GM12892 (cell line): Measurements from ENCODE around the gene SEPTIN12.
A peak's percentile ranks its signal among the peaks of the same experiment; 100 is the strongest.

Experiments used
- DNase-seq: peaks from one replicate; pipeline ENCODE4 v3.0.0; 2011; ENCODE audit not compliant: insufficient read length
- FAIRE-seq: peaks from 2 replicates; lab custom pipeline; 2011; peaks lifted over from hg19 to GRCh38; lab: Jason Lieb, UNC
- POLR2A ChIP-seq: IDR thresholded peaks from 2 replicates; pipeline ENCODE4 v1.6.1; 2011; ENCODE audit warnings: low read depth, low read length, control low read depth
- POLR2AphosphoS5 ChIP-seq: IDR thresholded peaks from 2 replicates; pipeline ENCODE4 v1.6.1; 2011; ENCODE audit warnings: low read depth, low read length, control low read depth
- TAF1 ChIP-seq: IDR thresholded peaks from 2 replicates; pipeline ENCODE4 v1.6.1; 2011; ENCODE audit warnings: low read depth, mild to moderate bottlenecking, control low read depth, low read length, borderline replicate concordance

Gene SEPTIN12

DNA sequence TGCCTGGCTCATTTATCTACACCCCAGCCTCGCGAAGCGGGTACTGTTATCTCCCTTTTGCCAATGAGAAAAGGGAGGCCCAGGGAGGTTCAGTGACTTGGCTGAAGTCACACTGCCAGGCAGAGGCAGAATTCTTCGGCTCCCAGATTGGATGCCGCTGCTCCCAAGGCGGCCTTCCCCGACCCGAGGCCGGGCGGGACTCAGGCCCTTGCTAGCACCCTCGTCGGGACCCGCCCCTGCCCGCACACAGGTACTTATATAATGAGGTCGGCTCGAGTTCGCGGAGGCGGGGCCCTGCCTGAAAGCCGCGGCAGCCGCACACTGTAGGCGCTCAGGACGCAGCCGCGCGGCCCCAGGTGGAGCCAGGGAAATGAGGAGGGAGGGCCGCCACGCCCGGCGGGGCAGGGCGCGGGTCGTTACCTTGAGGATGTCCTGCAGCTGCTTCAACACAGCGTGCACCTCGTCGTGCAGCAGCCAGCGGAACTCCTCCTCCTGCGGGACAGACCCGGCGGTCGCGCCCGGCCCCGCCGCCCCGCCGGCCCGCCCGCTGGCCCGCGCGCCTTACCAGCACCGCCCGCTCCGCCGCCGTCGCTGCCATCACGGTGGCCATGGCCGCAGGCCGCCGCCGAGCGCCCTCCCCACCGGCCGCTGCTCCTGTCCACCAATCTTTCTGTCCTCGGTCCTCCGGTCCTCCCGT, 14.0 kb upstream of the SEPTIN12 start, which contains the start of gene ROGDI:
Gene ROGDI, minus strand, starts transcription at position 672 of the 697 bp plus-strand sequence. Its CDS starts 62 bp downstream, at position 610.
- no peak for TF ChIP-seq POLR2A
- DNase-seq: peak; percentile 64
- FAIRE-seq: no peak

GRCh38 chr16:4801051-4801961, 13.2 kb upstream of the SEPTIN12 start:
- DNase-seq (no peak), FAIRE-seq (no peak)
- TF ChIP-seq POLR2AphosphoS5: no peak
- TF ChIP-seq TAF1: no peak
- no peak for TF ChIP-seq POLR2A

- FAIRE-seq: no peak
- TF ChIP-seq POLR2AphosphoS5 (no peak), TAF1 (no peak), POLR2A (no peak)
- no peak for DNase-seq
Observed at GRCh38 chr16:4800290-4801041, 12.3 kb upstream of the SEPTIN12 start.

DNA sequence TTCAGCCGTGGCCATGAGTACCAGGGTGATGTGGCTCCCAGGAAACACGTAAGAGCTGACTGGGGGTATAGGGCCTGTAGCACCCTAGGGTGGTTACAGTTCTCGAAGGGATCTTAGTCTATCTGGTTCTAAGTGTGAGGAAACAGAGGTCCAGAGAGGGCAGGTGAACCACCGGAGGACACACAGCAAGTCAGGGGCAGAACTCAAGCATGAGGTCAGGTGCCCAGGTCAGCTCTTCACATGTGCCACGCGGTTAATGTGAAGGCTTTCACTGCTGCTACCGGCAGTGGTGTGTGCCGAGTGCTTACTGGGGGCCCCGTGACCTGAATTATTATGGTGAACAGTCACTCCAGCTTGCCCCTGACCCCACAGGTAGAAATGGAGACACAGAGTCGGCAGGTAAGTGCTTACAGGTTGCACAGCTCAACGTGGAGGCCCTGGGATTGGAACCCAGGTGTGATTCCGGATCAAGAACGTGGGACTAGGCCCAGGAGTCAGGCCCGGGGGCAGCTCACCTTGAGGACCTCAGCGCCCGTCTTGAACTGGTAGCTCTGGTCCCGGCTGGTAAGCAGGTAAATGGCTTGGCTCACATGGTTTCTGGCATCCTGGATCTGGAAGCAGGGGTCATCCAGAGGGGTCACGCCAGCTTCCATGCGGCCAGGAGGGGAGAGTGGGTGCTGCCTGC, 11.2 kb upstream of the SEPTIN12 start:
- no peak for TF ChIP-seq POLR2AphosphoS5
- TF ChIP-seq TAF1: no peak
- TF ChIP-seq POLR2A: no peak
- FAIRE-seq (no peak), DNase-seq (no peak)

GRCh38 chr16:4798456-4798855, 10.3 kb upstream of the SEPTIN12 start:
- TF ChIP-seq POLR2A (no peak), POLR2AphosphoS5 (no peak), TAF1 (no peak)
- DNase-seq (no peak), FAIRE-seq (no peak)

GRCh38 chr16:4797805-4798252, 9.7 kb upstream of the SEPTIN12 start:
- no peak for TF ChIP-seq TAF1
- no peak for TF ChIP-seq POLR2A
- TF ChIP-seq POLR2AphosphoS5: no peak
- FAIRE-seq (no peak), DNase-seq (no peak)

- DNase-seq: no peak
- TF ChIP-seq POLR2AphosphoS5: no peak
- no peak for TF ChIP-seq TAF1
- TF ChIP-seq POLR2A: no peak
- FAIRE-seq: no peak
Observed at GRCh38 chr16:4796982-4797804, 9.0 kb upstream of the SEPTIN12 start.

DNA sequence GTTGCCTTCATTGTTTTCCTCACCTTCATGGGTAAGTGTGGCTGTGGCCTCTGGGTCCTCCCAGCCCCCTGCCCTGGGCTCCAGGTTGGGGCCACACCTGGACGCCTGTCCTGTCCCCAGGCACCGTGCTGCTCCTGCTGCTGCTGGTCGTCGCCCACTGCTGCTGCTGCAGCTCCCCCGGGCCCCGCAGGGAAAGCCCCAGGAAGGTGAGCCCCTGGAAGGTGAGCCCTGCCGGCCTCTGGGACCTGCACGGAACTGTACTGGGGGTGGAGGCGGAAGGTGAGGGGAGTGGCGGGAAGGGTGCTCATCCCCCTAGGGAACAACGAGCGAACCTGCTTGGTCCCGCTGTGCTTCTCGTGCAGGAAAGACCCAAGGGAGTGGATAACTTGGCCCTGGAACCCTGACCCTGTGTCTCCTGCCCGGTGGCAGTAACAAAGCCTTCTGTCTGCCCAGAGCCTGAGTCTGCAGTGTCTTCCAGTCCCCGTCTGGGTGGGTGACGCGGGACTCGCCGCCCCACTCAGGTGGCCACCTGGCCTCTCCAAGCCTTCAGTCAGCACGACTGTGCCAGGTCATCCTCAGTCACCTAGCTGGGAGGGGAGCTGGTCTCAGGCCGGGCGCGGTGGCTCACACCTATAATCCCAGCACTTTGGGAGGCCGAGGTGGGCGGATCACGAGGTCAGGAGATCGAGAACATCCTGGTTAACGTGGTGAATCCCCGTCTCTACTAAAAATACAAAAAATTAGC, 7.9 kb upstream of the SEPTIN12 start:
- TF ChIP-seq TAF1: no peak
- no peak for TF ChIP-seq POLR2AphosphoS5
- no peak for TF ChIP-seq POLR2A
- no peak for FAIRE-seq
- DNase-seq: no peak

DNA sequence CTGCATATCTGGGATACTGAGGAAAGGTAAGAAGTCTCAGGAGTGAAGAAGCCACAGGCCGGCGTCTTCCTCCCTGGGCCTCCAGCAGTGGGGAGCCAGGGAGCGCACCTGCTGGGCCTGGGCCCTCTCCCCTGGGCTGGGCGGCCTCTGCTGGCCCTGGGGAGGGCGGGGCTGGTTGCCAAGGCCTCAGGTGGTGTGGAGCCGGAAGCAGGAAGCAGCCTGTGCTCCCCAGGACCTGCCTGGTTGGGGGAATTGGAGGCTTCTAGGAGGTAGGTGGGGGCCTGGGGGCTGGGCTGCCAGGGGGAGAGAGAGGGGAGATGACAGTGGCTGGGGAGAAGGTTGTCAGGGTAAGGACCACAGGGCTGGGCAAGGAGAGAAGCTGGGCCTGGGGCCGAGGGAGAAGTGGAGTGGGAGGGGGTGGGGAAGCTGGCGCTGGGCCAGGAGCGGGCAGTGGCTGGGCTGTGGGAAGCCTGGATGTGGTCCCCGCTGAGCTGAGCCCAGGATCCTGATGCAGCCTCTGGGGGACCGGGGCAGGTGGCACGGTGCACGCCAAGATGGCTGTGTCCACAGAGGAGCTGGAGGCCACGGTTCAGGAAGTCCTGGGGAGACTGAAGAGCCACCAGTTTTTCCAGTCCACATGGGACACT, 7.2 kb upstream of the SEPTIN12 start, which contains the start of gene SMIM22:
Gene SMIM22, plus strand, starts transcription at position 189 of the 647 bp plus-strand sequence. Its CDS starts 366 bp downstream, at position 555.
- TF ChIP-seq POLR2A (no peak), TAF1 (no peak), POLR2AphosphoS5 (no peak)
- no peak for DNase-seq
- FAIRE-seq: no peak
